ENCODE measurements around the gene CREB5. TPM values are rescaled to one million over a fixed set of nuclear protein-coding genes. Genes with fewer than 3 reads are reported as not detected.
"Not testable (repeated sequence)": the region's sequence is repeated elsewhere in the genome, so short reads cannot be mapped to it uniquely, and the experiment has no call there.

Gene CREB5
- total RNA-seq, 1 experiment from 2014 or later, result 4.2 TPM

DNA sequence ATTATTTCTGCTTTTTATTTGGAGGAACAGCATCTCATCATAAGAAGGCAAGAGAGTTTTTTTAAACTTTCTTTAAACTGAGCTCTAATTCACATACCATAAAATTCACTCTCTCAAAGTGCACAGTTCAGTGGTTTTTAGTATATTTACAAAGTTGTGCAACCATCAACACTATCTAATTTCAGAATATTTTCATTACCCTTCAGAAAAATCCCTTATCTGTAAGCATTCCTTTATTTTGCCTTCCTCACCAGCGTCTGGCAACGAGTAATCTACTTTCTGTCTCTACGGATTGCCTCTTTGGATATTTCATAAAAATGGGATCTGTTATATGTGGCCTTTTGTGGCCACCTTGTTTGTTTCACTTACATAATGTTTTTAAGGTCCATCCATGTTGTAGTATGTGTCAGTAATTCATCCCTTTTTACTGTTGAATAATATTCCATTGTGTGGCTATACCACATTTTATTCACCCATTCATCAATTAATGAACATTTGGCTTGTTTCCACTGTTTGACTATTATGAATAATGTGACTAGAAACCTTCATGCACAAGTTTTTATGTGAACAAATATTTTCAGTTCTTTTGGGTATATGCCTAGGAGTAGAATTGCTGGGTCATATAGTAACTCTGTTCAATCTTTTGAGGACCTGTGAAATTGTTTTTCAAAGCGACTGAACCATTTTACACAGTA, 364.3 kb downstream of the CREB5 start:
- no peak for DNase-seq (ENCODE audit: low read depth)

- no peak for DNase-seq (ENCODE audit: low read depth)
Measured at GRCh38 chr7:28778786-28779185, 366.5 kb downstream of the CREB5 start.

GRCh38 chr7:28779954-28780353, 367.6 kb downstream of the CREB5 start:
- DNase-seq (ENCODE audit: low read depth), result no peak

GRCh38 chr7:28782362-28782761, 370.0 kb downstream of the CREB5 start:
- DNase-seq (ENCODE audit: low read depth), result no peak

- DNase-seq (ENCODE audit: low read depth), result no peak
Measured at GRCh38 chr7:28784171-28784902, 372.0 kb downstream of the CREB5 start.

GRCh38 chr7:28785041-28785995, 373.0 kb downstream of the CREB5 start:
- DNase-seq (ENCODE audit: low read depth), result no peak

GRCh38 chr7:28786156-28786555, 373.8 kb downstream of the CREB5 start:
- DNase-seq (ENCODE audit: low read depth), result not testable (repeated sequence)

DNA sequence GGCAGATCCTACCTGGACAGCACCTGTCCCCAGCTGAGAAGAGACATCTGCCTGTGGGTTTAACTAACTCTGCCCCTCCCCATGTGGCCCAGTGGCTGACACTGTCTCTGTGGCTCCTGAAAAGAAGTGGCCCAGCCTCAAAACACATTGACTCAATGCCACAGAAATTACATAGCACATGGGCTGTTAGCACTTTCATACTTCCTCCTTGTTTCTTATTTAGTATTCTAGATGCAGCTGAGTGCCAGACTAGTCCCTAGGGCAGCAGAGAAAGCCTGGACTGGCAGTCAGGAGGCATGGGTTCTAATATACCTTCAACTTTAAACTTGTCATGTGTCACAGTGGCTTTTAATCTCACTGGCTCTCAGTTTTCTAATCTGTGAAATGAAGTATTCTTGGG, 374.8 kb downstream of the CREB5 start:
- no peak for DNase-seq (ENCODE audit: low read depth)

DNA sequence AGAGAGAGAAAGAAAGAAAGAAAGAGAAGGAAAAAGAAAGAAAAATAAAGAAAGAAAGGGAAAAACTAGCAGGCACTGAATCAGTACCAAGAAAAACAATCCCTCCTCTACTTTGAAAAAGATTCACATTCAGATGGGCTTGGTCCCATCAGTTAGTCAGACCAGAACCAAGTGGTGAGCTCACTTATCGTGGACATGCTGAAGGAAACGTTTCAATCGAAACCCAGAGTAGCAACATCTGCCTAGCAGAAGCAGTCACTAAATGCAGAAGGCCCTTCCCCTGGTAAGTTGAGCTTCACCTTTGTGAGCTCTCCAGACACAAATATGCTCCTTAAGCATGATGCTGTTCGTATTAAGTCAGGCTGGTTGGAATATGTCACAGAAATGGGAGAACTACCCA, 378.1 kb downstream of the CREB5 start:
- no peak for DNase-seq (ENCODE audit: low read depth)

DNA sequence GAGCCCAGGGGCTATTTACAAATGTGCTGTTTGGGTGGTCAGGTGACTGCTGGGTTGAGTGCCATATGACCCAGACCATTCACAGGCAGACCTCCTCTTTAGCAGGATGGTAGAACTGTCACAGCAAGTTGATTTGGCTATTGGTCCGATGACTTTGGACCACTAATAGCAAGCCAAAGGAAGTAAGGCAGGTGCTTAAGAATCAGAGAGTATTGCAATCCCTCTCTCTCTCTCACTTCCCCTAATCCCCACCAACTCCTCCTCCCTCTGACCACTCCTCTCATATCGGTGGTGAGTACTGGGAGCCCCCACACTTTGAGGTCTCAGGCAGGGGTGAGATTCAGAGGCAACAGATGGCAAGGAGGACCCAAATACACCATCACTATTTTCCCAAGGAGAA, 380.5 kb downstream of the CREB5 start:
- no peak for DNase-seq (ENCODE audit: low read depth)

DNA sequence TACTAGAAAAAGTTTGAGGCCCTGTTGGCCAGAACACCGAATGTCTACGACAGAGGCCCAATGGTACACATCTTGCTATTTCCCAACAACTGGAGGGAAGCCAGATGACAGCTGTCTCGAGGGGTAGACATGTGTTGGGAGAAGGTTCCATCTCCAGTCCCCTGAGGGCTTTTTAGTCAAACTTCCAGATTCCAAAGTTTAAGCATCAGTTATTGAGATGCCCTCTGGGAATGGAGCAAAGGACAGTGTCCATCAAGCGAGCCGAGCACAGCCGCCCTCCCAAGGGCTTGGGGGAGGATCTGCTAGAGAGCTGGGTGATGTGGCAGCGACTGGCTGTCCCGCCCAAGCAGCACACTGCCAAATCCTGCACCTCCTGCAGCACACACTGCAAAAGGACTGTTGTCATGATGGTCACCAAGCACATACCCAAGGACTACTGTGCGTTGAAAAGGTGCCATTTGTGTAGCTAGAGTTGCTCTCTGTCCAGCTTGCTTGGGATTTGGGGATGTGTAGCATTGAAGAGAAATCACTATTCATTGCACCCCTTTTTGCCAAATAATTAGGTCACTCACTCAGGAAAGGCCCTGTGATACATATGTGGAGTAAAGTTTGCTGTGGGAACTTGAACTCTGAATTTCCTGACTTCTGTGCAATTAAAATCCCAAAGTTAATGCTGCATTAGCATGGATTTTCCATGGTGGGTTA, 381.2 kb downstream of the CREB5 start:
- no peak for DNase-seq (ENCODE audit: low read depth)

DNA sequence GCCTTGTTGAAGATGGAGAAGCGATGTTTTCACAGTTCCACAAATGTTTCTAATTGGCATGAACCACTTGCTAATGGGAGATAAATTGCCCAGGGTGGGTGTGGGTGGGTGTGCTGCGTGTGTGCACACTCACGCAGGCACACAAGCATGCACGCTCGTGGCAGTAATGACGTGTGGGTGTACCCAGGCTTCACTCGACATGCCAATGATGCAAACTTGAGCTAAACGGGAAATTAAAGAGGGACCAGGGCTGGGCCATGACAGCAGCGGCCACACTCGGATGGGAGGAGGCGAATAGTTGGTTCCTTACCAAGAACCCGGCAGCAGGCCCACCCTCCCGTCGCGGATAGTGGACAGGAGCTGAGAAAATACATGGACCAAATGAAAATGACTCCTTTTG, 386.0 kb downstream of the CREB5 start:
- no peak for DNase-seq (ENCODE audit: low read depth)

DNA sequence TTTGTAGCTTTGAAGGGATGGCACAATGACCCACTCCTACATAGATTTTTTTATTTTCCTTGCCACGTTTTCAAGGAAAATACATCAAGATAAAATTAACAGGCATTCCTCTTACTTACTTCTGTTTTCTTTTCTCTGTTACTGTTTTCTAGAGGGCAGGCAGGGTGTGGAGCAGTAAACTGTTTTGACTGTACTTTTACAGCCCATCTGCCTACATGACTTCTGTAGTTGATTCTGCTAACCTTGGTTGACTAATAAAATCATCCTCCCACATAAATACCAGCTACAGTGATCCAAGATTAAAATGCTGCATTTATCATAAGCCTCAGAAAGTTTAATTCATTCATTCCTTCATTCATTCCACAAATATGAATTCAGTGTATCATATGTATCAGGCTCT, 387.3 kb downstream of the CREB5 start:
- DNase-seq (ENCODE audit: low read depth), result no peak

DNA sequence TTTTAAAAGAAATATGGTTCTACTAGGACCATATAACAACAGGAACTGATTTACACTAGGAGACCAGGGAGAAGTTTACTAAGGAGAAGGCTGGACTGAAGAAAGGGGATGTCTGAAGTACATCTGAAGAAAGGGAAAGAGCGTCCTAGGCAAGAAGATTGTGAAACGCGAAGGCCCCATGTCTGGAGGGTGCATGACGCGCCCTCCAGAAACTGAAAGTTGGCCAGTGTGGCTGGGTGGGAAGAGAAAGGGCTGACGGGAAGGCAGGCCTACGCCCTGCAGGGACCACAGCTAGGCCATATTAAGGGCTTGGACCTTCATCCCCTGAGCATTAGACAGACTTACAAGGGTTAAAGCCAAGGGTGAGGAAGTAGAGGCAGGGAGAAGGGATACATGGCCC, 387.8 kb downstream of the CREB5 start:
- no peak for DNase-seq (ENCODE audit: low read depth)

DNA sequence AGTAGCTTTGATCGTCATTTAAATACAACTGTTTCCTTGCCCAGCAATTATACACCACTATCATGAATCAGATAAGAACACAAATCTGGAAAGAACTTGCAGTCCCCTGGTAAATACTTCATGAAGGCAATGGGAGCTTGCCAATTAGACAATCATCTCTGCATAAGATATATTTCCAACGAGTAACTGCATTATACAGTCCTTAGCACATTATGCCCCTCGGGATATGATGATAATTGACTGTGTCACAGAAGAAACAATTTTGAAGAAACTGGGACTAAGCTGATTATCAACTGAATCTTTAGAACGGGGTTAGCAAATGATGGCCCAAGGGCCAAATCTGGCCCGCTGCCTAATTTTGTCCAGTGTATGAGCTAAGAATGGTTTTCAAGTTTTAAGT, 390.1 kb downstream of the CREB5 start:
- peak; percentile 88 for DNase-seq (ENCODE audit: low read depth)

GRCh38 chr7:28804157-28804556, 391.8 kb downstream of the CREB5 start:
- DNase-seq (ENCODE audit: low read depth), result no peak

DNA sequence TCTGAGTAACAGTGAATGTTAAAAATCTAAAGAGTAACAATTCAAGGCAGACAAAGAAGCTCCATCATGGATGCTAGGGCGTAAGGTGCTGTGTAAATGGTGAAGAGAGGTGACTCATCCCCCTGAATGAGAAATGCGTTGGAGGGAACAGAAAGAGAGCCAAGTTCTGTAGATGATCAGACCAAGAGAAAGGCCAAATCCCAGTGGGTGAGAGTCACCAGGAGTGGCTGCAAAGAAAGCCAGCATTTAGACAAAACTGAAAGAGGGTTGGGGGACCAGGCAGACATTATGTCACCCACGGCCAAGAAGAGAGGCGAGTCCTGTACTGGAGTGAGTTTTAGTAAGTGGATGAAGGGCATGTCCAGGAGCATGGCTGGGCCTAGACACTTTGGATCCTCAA, 392.7 kb downstream of the CREB5 start:
- DNase-seq (ENCODE audit: low read depth), result peak; percentile 86

GRCh38 chr7:28806841-28807240, 394.5 kb downstream of the CREB5 start:
- DNase-seq (ENCODE audit: low read depth), result peak; percentile 78

DNA sequence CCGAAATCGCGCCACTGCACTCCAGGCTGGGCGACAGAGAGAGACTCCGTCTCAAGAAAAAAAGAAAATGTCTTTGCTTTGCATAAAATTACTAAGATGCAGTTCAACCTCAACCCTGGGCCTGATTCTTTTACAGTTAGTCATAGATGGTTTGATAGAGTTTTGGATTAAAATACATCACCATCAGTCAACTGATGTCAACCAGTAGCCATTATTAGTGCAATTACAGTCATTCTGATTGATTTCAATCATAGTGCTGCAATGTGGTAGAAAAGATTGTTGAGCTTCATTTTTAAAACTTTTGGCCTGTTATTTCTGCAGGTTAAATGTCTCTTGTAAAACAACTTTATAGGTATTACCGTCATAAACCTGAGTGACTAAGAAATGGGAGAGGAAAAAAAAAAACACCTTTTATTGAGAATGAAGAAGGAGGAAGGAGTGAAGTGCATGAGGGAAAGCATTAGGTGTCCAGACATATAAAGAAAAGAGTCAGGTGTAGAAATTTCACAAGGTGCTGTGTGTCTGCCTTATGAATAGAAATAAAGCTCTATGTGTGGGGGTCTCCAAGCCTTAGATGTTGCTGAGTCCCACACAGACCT, 395.2 kb downstream of the CREB5 start:
- DNase-seq (ENCODE audit: low read depth), result peak; percentile 81

- peak; percentile 39 for DNase-seq (ENCODE audit: low read depth)
Measured at GRCh38 chr7:28808796-28809533, 396.6 kb downstream of the CREB5 start.

- DNase-seq (ENCODE audit: low read depth), result no peak
Measured at GRCh38 chr7:28811008-28811407, 398.7 kb downstream of the CREB5 start.

All from M059J (cell line).